Measurements from ENCODE around the gene IRS1. TPM values are rescaled to one million over a fixed set of nuclear protein-coding genes. Genes with fewer than 3 reads are reported as not detected.

Gene IRS1
- total RNA-seq, 1 donor from 2014 or later: 16.9 TPM

GRCh38 chr2:226715347-226715990, 84.2 kb downstream of the IRS1 start:
- no peak for TF ChIP-seq POLR2AphosphoS5 (IDR thresholded peaks at IDR 0.05; ENCODE audit: insufficient read depth in 1 of 2, low read depth in 1 of 2)
- no peak for TF ChIP-seq POLR2A (IDR thresholded peaks at IDR 0.05)
- TF ChIP-seq, protein P1, sequence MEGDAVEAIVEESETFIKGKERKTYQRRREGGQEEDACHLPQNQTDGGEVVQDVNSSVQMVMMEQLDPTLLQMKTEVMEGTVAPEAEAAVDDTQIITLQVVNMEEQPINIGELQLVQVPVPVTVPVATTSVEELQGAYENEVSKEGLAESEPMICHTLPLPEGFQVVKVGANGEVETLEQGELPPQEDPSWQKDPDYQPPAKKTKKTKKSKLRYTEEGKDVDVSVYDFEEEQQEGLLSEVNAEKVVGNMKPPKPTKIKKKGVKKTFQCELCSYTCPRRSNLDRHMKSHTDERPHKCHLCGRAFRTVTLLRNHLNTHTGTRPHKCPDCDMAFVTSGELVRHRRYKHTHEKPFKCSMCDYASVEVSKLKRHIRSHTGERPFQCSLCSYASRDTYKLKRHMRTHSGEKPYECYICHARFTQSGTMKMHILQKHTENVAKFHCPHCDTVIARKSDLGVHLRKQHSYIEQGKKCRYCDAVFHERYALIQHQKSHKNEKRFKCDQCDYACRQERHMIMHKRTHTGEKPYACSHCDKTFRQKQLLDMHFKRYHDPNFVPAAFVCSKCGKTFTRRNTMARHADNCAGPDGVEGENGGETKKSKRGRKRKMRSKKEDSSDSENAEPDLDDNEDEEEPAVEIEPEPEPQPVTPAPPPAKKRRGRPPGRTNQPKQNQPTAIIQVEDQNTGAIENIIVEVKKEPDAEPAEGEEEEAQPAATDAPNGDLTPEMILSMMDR (IDR thresholded peaks at IDR 0.05): no peak
- Histone ChIP-seq H3K9me3 (no peaks in the 10 kb centered on the region), H3K4me3 (no peak overlapping the region), H3K36me3 (no peaks in the 10 kb centered on the region), H3K4me1 (no peaks in the 10 kb centered on the region), H3K27me3 (no peaks in the 10 kb centered on the region), H3K27ac (no peak overlapping the region)
- intact Hi-C loops (cut with DNase I): no loop called here
- no peak for DNase-seq (ENCODE audit: extremely low spot score in 2 of 2)

GRCh38 chr2:226712941-226713340, 86.7 kb downstream of the IRS1 start:
- no peaks in the 10 kb centered on the region for H3K27me3 ChIP-seq
- TF ChIP-seq POLR2AphosphoS5 (IDR thresholded peaks at IDR 0.05; ENCODE audit: insufficient read depth in 1 of 2, low read depth in 1 of 2) (no peak), POLR2A (IDR thresholded peaks at IDR 0.05) (no peak)
- TF ChIP-seq, protein P1 (IDR thresholded peaks at IDR 0.05): no peak
- no peaks in the 10 kb centered on the region for H3K4me1 ChIP-seq
- no peaks in the 10 kb centered on the region for H3K36me3 ChIP-seq
- H3K4me3 ChIP-seq: no peak overlapping the region
- no peaks in the 10 kb centered on the region for H3K9me3 ChIP-seq
- intact Hi-C loops (cut with DNase I): no loop called here
- no peak overlapping the region for H3K27ac ChIP-seq
- no peak for DNase-seq (ENCODE audit: extremely low spot score in 2 of 2)

- Histone ChIP-seq H3K36me3 (no peaks in the 10 kb centered on the region), H3K4me1 (no peaks in the 10 kb centered on the region), H3K9me3 (no peaks in the 10 kb centered on the region), H3K4me3 (no peak overlapping the region), H3K27me3 (no peaks in the 10 kb centered on the region), H3K27ac (no peak overlapping the region)
- TF ChIP-seq, protein P1 (IDR thresholded peaks at IDR 0.05): no peak
- TF ChIP-seq POLR2AphosphoS5 (IDR thresholded peaks at IDR 0.05; ENCODE audit: insufficient read depth in 1 of 2, low read depth in 1 of 2): no peak
- TF ChIP-seq POLR2A (IDR thresholded peaks at IDR 0.05): no peak
- intact Hi-C loops (cut with DNase I): no loop called here
- no peak for DNase-seq (ENCODE audit: extremely low spot score in 2 of 2)
These were observed 87.9 kb downstream of the IRS1 start for GRCh38 chr2:226711606-226712296.

- TF ChIP-seq, protein P1 (IDR thresholded peaks at IDR 0.05): no peak
- TF ChIP-seq POLR2AphosphoS5 (IDR thresholded peaks at IDR 0.05; ENCODE audit: insufficient read depth in 1 of 2, low read depth in 1 of 2): no peak
- no peak for TF ChIP-seq POLR2A (IDR thresholded peaks at IDR 0.05)
- no peaks in the 10 kb centered on the region for H3K4me1 ChIP-seq
- H3K27ac ChIP-seq: no peak overlapping the region
- intact Hi-C loops (cut with DNase I): no loop called here
- no peaks in the 10 kb centered on the region for H3K36me3 ChIP-seq
- no peaks in the 10 kb centered on the region for H3K9me3 ChIP-seq
- DNase-seq (ENCODE audit: extremely low spot score in 2 of 2): no peak
- H3K27me3 ChIP-seq: no peaks in the 10 kb centered on the region
- no peak overlapping the region for H3K4me3 ChIP-seq
These were observed 92.1 kb downstream of the IRS1 start for GRCh38 chr2:226707499-226707898.

- no peak overlapping the region for H3K4me3 ChIP-seq
- intact Hi-C loops (cut with DNase I): no loop called here
- no peaks in the 10 kb centered on the region for H3K36me3 ChIP-seq
- DNase-seq (ENCODE audit: extremely low spot score in 2 of 2): no peak
- H3K27me3 ChIP-seq: no peaks in the 10 kb centered on the region
- no peak overlapping the region for H3K27ac ChIP-seq
- no peaks in the 10 kb centered on the region for H3K4me1 ChIP-seq
- H3K9me3 ChIP-seq: no peaks in the 10 kb centered on the region
- TF ChIP-seq POLR2AphosphoS5 (IDR thresholded peaks at IDR 0.05; ENCODE audit: insufficient read depth in 1 of 2, low read depth in 1 of 2) (no peak), POLR2A (IDR thresholded peaks at IDR 0.05) (no peak)
- TF ChIP-seq, protein P1 (IDR thresholded peaks at IDR 0.05): no peak
These were observed 93.7 kb downstream of the IRS1 start for GRCh38 chr2:226705965-226706364.

All from vagina (tissue), 2 donors.